AML-193 (cell line): ENCODE data around the gene SCN8A.
A peak's percentile ranks its signal among the peaks of the same experiment; 100 is the strongest.

Source experiments
- DNase-seq, 2 experiments: peaks; one replicate each; lab custom pipeline; 2025; lab: John Stamatoyannopoulos, UW

The SCN8A gene

GRCh38 chr12:51672334-51672733 lies 81.3 kb downstream of the SCN8A start:
- DNase-seq = no peak

- no peak for DNase-seq
Measured at GRCh38 chr12:51675071-51675803, 84.2 kb downstream of the SCN8A start.

- no peak for DNase-seq
Measured at GRCh38 chr12:51676875-51677274, 85.8 kb downstream of the SCN8A start.

- DNase-seq = no peak
Measured at GRCh38 chr12:51677284-51677968, 86.4 kb downstream of the SCN8A start.

- DNase-seq = peak; percentile 48 to 65
Measured at GRCh38 chr12:51678086-51678724, 87.2 kb downstream of the SCN8A start.

GRCh38 chr12:51682981-51683380 lies 91.9 kb downstream of the SCN8A start:
- no peak for DNase-seq

GRCh38 chr12:51683763-51684357 lies 92.8 kb downstream of the SCN8A start:
- no peak for DNase-seq

GRCh38 chr12:51686727-51687126 lies 95.7 kb downstream of the SCN8A start:
- peak in 1 of 2 experiments; percentile 5 for DNase-seq

GRCh38 chr12:51687177-51687576 lies 96.1 kb downstream of the SCN8A start:
- DNase-seq = no peak

GRCh38 chr12:51687614-51688013 lies 96.6 kb downstream of the SCN8A start:
- DNase-seq = peak; percentile 81

- no peak for DNase-seq
Measured at GRCh38 chr12:51689983-51690382, 99.0 kb downstream of the SCN8A start.

GRCh38 chr12:51692016-51692415 lies 101.0 kb downstream of the SCN8A start:
- DNase-seq = peak; percentile 39 to 51

- no peak for DNase-seq
Measured at GRCh38 chr12:51693569-51693968, 102.5 kb downstream of the SCN8A start.

GRCh38 chr12:51694146-51694545 lies 103.1 kb downstream of the SCN8A start:
- DNase-seq = no peak

GRCh38 chr12:51695241-51696010 lies 104.4 kb downstream of the SCN8A start:
- no peak for DNase-seq

- DNase-seq = no peak
Measured at GRCh38 chr12:51699219-51699618, 108.2 kb downstream of the SCN8A start.

- DNase-seq = no peak
Measured at GRCh38 chr12:51700887-51701286, 109.9 kb downstream of the SCN8A start.

GRCh38 chr12:51702587-51702986 lies 111.6 kb downstream of the SCN8A start:
- DNase-seq = peak; percentile 35 to 42

- DNase-seq = no peak
Measured at GRCh38 chr12:51705450-51705849, 114.4 kb downstream of the SCN8A start.

GRCh38 chr12:51706206-51706605 lies 115.2 kb downstream of the SCN8A start:
- no peak for DNase-seq

- DNase-seq = no peak
Measured at GRCh38 chr12:51714666-51715065, 123.6 kb downstream of the SCN8A start.
